Activated CD8-positive, alpha-beta memory T cell treated with anti-CD3 and anti-CD28 coated beads, Interleukin-2, amount 50 U/mL, for 24 hours (primary cell): ENCODE results near the gene ADSS1.
"Not testable (repeated sequence)": the region's sequence is repeated elsewhere in the genome, so short reads cannot be mapped to it uniquely, and the experiment has no call there.

ENCODE experiments used
- DNase-seq: peaks from one replicate; pipeline ENCODE4 v3.0.0-alpha.2; 2020; ENCODE audit errors: extremely low read depth

The ADSS1 gene

DNA sequence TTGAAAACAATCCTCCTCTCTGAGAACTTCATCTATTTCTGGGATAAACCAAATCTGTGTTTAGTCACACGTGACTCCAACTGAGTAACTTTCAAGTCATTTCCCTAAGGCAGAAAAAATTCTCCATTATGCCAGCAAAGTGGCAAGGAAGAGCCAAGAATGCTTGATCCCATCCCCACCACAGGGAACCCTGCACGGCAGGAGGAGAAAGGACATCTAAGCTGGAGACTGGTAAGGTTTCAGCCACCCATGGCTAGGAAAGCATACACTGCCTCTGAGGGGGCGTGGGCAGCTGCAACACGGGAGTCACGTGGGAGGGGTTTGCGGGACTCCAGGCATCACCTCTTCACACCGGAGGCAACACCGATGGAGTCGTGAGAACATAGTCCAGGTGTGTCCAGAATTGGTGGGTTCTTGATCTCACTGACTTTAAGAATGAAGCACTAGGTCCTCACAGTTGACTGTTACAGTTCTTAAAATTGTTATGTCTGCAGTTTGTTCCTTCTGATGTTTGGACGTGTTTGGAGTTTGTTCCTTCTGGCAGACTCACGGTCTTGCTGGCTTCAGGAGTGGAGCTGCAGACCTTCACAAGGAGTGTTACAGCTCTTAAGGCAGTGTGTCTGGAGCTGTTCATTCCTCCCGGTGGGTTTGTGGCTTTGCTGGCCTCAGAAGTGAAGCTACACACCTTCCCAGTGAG lies 26.2 kb downstream of the ADSS1 start:
- DNase-seq = no peak

DNA sequence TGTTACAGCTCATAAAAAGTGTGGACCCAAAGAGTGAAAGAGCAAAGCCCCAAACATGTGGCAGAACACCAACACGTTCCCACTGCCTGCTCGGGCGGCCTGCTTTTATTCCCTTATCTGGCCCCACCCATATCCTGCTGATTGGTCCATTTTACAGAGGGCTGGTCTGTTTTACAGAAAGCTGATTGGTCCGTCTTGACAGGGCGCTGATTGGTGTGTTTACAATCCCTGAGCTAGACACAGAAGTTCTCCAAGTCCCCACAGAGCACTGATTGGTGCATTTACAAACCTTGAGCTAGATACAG lies 26.7 kb downstream of the ADSS1 start:
- DNase-seq = not testable (repeated sequence)

GRCh38 chr14:104751539-104752422 lies 27.8 kb downstream of the ADSS1 start:
- no peak for DNase-seq

GRCh38 chr14:104752423-104752734 lies 28.4 kb downstream of the ADSS1 start:
- no peak for DNase-seq

- peak; percentile 99 for DNase-seq
These were observed 28.9 kb downstream of the ADSS1 start, which contains the start of gene SIVA1 for GRCh38 chr14:104752735-104753527. Gene SIVA1 (plus strand): TSS chr14:104753147. CDS start chr14:104753202, 55 bp downstream.

DNA sequence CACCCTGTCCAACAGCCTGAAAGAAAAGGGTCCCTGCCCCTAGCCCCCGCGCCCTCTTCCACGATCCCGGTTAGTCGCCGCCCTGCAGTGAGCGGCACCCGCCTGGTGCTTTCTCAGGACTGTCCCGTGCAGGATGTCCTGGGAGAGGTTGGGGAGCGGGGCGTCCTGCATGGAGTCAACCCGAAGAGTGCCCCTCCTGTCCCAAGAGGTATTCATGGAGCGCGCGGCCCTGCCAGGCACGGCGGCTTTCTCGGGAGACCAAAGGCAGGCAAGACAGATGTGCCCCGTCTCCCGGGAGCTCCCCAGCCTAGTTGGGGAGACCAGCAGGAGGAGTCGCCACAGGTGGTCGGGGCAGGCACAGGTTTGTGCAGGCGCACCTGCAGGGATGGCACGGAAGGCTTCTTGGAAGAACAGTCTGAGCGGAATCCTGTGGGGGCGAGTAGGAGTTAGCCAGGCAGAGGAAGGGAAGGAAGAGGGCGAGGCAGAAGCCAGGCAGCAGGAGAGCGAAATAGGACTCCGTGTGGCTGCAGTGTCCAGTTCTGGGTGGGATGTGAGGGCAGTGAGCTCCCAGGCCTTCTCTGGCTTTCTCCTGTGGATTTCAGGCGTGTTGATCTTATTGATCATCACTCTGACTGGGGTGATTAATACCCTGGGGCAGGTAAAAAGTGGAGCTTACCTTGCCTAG lies 29.6 kb downstream of the ADSS1 start:
- DNase-seq = no peak

DNA sequence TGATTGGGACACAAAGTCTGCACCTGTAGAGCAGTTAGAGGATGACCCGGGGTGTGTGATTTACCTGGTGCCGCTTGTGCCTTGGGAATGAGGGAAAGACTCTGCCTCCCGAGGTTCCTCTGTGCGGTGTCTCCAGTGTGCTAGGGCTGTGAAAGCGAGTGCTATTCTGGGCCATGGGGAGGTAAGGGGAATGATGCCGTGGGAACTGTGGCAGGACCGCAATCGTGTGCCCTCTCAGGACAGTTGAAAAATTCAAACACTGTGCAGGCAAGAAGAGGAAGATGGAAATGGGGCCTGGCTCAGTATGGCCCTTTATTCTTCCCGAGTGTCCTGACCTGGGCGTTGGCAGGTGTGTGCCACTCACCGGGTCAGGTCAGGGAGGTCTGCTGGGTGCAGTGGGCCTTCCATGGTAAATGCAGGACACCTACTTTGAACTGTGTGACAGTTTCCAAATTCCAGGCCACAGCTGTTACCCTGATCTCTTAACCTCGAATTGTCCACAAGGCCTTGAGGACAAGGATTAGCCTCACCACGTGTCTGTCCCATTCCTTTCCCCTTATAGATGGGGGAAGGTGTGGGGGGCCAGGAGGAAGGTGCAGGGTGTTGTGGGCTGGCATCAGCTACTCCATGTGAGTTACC lies 30.3 kb downstream of the ADSS1 start:
- DNase-seq = no peak

DNA sequence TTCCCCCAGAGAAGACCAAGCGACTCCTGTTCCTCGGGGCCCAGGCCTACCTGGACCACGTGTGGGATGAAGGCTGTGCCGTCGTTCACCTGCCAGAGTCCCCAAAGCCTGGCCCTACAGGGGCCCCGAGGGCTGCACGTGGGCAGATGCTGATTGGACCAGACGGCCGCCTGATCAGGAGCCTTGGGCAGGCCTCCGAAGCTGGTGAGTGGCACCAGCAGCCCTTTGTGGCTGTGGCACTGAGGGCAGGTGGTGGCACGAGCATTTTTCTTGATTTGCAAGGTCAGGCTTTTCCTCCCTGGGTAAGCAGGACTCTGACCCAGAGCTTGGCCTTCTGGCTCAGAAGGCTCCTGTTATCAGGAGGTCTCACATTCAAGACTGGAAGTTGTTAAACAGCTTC lies 31.6 kb downstream of the ADSS1 start:
- no peak for DNase-seq

DNA sequence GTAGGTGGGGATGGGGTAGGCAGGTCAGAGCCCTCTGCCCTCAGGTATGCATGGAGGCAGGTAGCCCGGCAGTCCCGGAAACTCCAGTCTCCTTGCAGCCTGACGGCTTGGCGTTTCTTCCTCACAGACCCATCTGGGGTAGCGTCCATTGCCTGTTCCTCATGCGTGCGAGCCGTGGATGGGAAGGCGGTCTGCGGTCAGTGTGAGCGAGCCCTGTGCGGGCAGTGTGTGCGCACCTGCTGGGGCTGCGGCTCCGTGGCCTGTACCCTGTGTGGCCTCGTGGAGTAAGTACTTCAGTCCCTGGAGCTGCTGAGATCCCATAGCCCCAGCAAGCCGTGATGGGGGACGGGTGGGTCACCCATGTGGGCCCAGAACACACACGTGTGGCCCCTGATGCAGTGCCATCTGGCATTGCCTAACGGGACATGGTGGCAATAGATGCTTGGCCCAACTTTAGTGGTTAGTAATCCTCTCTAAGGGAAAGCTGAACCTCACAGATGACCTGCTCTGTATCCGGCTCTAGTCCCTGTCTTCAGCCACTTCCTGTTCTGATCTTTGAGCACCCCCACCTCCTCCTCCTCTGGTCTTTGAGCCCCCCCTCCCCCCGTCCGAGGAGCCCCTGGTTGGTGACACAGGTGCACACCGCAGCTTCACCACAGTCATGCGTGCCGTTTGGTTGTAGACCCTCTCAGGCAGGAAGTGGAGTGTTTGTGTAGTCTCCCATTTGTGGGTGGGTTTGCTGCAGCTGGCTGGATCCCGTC lies 32.6 kb downstream of the ADSS1 start:
- DNase-seq = no peak

GRCh38 chr14:104757238-104757585 lies 33.2 kb downstream of the ADSS1 start:
- no peak for DNase-seq

- DNase-seq = no peak
These were observed 33.8 kb downstream of the ADSS1 start for GRCh38 chr14:104757681-104758392.

DNA sequence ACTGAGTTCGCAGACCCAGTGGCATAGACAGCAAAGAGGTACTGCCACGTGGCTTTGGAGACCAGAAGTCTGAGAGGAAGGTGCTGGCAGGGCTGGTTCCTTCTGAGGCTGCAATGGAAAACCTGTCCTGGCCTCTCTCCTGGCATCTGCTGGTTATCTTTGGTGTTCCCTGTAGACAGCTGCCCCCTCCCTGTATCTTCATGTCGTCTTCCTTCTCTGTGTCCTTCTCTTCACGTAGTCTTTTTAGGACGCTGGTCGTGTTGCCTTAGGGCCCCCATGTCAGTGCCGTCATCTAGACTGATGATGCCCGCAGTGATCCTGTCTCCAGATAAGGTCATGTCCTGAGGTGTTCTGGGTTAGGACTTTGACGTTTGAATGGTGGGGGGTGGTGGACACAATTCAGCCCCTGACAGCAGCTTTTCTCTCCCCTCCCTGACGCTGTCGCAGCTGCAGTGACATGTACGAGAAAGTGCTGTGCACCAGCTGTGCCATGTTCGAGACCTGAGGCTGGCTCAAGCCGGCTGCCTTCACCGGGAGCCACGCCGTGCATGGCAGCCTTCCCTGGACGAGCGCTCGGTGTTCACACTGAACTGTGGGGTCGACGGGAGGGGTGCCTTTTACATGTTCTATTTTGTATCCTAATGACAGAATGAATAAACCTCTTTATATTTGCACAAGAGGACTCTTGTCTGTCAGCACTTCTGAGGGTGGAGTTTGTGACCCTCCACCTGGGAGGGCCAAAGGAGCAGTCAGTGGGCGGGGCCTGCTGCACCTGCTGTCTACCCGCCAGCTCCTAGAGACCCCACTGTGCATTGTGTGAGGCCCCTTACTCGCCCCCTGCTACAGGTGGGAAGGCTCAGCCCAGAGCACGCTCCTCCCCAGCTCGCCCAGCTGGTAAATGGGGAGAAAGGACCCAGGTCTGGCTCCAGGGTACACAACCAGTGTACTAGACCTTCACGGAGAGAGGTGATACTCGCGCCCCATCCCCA lies 35.2 kb downstream of the ADSS1 start:
- DNase-seq = no peak

DNA sequence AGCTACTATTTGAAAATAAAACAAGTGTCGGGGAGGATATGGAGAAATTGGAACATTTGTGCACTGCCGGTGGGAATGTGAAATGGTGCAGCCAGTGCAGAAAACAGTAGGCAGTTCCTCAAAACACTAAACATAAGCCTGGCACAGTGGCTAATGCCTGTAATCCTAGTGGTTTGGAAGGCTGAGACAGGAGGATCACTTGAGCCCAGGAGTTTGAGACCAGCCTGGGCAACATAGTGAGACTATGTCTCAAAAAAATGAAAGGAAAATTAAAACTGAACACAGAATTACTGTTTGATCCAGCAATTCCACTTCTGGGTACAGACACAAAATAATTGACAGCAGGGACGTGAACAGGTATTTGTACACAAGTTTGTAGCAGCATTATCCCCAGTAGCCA lies 41.5 kb downstream of the ADSS1 start:
- DNase-seq = no peak

DNA sequence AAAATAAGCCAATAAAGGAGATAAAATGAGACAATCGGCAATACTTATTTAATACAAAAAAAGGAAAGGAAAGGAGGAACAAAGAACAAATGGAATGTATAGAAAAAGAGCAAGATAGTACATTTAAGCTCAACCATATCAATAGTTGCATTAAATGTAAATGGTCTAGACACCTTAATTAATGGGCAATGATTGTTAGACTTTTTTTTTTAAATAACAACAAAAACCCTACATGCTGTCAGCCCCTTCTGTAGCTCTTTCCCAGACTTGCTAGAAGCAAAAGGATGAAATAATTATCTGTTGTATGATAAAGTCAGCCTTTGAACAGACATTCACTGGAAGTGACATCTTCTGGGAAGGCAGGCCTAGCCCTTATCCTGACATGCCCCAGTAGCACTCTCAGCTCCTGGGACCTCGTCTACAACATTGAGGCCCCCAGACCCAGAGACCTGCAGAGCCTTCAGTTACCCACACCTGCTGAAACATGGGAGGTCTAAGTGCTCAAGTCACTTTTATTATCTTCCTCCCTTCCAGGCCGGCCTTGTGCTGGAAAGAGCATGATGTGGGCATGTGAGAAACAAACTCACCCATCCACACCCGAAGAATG lies 42.3 kb downstream of the ADSS1 start:
- DNase-seq = no peak

- no peak for DNase-seq
These were observed 43.0 kb downstream of the ADSS1 start for GRCh38 chr14:104766863-104767633.

- no peak for DNase-seq
These were observed 43.5 kb downstream of the ADSS1 start for GRCh38 chr14:104767634-104767918.

GRCh38 chr14:104768437-104769323 lies 44.7 kb downstream of the ADSS1 start:
- DNase-seq = peak; percentile 78
